Astrocyte (in vitro differentiated cells and primary cell): ENCODE data around the gene RIMKLB. TPM values are rescaled to one million over a fixed set of nuclear protein-coding genes. Genes with fewer than 3 reads are reported as not detected.
"Not testable (repeated sequence)": the region's sequence is repeated elsewhere in the genome, so short reads cannot be mapped to it uniquely, and the experiment has no call there.

Experiments used
- DNase-seq: peaks from one replicate; pipeline ENCODE4 v3.0.0-alpha.2; 2010; ENCODE audit warnings: low read depth
- FAIRE-seq: peaks from 2 replicates; lab custom pipeline; 2011; peaks lifted over from hg19 to GRCh38; lab: Jason Lieb, UNC
- H2AFZ ChIP-seq: 2 replicates; pipeline ENCODE4 v1.6.0; 2012; ENCODE audit warnings: low read depth, low read length, inconsistent platforms
- H3K27ac ChIP-seq: 2 replicates; pipeline ENCODE4 v1.5.1; 2011; ENCODE audit warnings: low read depth, low read length, inconsistent platforms
- H3K27me3 ChIP-seq: 2 replicates; pipeline ENCODE4 v1.6.0; 2011; ENCODE audit warnings: low read length, inconsistent platforms; ENCODE audit not compliant: insufficient read depth
- H3K36me3 ChIP-seq: 2 replicates; pipeline ENCODE4 v1.5.1; 2011; ENCODE audit warnings: low read length, inconsistent platforms; ENCODE audit not compliant: insufficient read depth
- H3K4me1 ChIP-seq: 2 replicates; pipeline ENCODE4 v1.5.1; 2011; ENCODE audit warnings: low read length, inconsistent platforms; ENCODE audit not compliant: insufficient read depth
- H3K4me2 ChIP-seq: 2 replicates; pipeline ENCODE4 v1.6.0; 2012; ENCODE audit warnings: low read length, inconsistent platforms
- H3K4me3 ChIP-seq: 2 replicates; pipeline ENCODE4 v1.5.1; 2011; ENCODE audit warnings: low read depth, mild to moderate bottlenecking, low read length, inconsistent platforms; ENCODE audit not compliant: insufficient read depth
- H3K79me2 ChIP-seq: 2 replicates; pipeline ENCODE4 v1.6.0; 2012; ENCODE audit warnings: mild to moderate bottlenecking, low read length, inconsistent platforms; ENCODE audit not compliant: insufficient read depth
- H3K9ac ChIP-seq: 2 replicates; pipeline ENCODE4 v1.6.0; 2012; ENCODE audit warnings: mild to moderate bottlenecking, low read length, inconsistent platforms
- H3K9me3 ChIP-seq: 2 replicates; pipeline ENCODE4 v1.5.1; 2012; ENCODE audit warnings: low read depth, mild to moderate bottlenecking, low read length, inconsistent platforms; ENCODE audit not compliant: insufficient read depth
- H4K20me1 ChIP-seq: 2 replicates; pipeline ENCODE4 v1.6.0; 2012; ENCODE audit warnings: low read length, inconsistent platforms; ENCODE audit not compliant: insufficient read depth
- H3K27ac Mint-ChIP-seq: one replicate; pipeline ENCODE4 v1.8.0; 2021; ENCODE audit warnings: mild to moderate bottlenecking, mixed read lengths; ENCODE audit not compliant: unreplicated experiment
- H3K27me3 Mint-ChIP-seq: one replicate; pipeline ENCODE4 v1.8.0; 2021; ENCODE audit warnings: low read depth, mixed read lengths; ENCODE audit not compliant: unreplicated experiment
- H3K36me3 Mint-ChIP-seq: one replicate; pipeline ENCODE4 v1.8.0; 2021; ENCODE audit warnings: low read depth, mixed read lengths; ENCODE audit not compliant: unreplicated experiment
- H3K4me1 Mint-ChIP-seq: one replicate; pipeline ENCODE4 v1.8.0; 2021; ENCODE audit warnings: low read depth, mixed read lengths; ENCODE audit not compliant: unreplicated experiment
- H3K4me3 Mint-ChIP-seq: one replicate; pipeline ENCODE4 v1.8.0; 2021; ENCODE audit warnings: mild to moderate bottlenecking, moderate library complexity, mixed read lengths; ENCODE audit not compliant: unreplicated experiment
- H3K9me3 Mint-ChIP-seq: one replicate; pipeline ENCODE4 v1.8.0; 2021; ENCODE audit warnings: mild to moderate bottlenecking, mixed read lengths; ENCODE audit not compliant: unreplicated experiment
- CTCF ChIP-seq: IDR thresholded peaks from 2 replicates; pipeline ENCODE4 v1.5.1; 2011; ENCODE audit warnings: low read depth, mild to moderate bottlenecking, inconsistent platforms, low read length, moderate library complexity; ENCODE audit not compliant: insufficient read depth
- EZH2 ChIP-seq: IDR thresholded peaks from 2 replicates; pipeline ENCODE4 v1.6.1; 2012; ENCODE audit warnings: mild to moderate bottlenecking, low read length, inconsistent platforms; ENCODE audit not compliant: insufficient read depth
- total RNA-seq: library from RNA; stranded (reverse); gene quantifications from 2 replicates; pipeline ENCODE4 v1.2.1, GENCODE V29; 2021

RIMKLB gene
- total RNA-seq, 1 donor from 2014 or later: 36.6 TPM

DNA sequence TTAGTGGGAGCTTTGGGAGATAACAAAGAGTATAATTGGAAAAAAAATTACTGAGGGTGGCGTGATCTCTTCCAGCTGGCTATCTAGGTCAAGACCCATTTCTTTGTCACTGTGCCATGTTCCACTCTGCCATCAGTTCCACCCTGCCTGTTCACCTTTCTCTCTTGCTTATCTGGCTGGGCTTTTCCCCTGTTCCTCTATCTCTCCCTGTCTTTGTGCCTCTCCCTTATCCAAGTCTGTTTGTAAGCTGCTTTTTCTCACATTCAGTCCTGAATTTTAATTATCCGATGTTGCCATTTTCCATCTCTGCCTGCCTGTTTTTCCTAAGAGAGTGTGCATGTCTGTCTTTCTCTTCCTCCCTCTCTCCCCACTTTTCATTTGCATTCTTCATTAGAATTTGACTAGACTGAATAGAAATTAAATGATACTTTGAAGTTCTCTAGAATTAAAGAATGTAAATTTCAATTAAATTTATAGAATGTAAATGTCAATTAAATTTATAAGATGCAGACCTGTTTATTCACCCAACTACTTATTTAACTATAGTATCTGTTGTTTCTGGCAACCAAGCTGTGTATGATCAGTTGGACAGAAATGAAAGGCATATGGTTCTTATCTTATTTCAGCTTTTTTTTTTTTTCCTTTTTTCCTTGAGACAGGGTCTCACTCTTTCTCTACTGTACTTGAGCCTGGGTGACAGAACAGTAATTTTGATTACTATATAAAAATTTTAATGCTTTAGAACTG, 83.8 kb downstream of the RIMKLB start:
- no peak for TF ChIP-seq CTCF
- TF ChIP-seq EZH2: no peak
- no peaks in the 10 kb centered on the region for H3K27me3 ChIP-seq
- H3K27me3 Mint-ChIP-seq: no peaks in the 10 kb centered on the region
- H3K9me3 Mint-ChIP-seq: no peaks in the 10 kb centered on the region
- H3K9ac ChIP-seq: no peak overlapping the region
- H3K27ac ChIP-seq: no peak overlapping the region
- H4K20me1 ChIP-seq: peaks cover 3% of the 10 kb centered on the region
- peaks cover 12% of the 10 kb centered on the region for H3K36me3 ChIP-seq
- DNase-seq (no peak), FAIRE-seq (no peak)
- no peak overlapping the region for H2AFZ ChIP-seq
- H3K4me3 ChIP-seq: no peak overlapping the region
- no peaks in the 10 kb centered on the region for H3K79me2 ChIP-seq
- H3K36me3 Mint-ChIP-seq: peaks cover 2% of the 10 kb centered on the region
- no peaks in the 10 kb centered on the region for H3K4me1 ChIP-seq
- no peak overlapping the region for H3K4me3 Mint-ChIP-seq
- H3K27ac Mint-ChIP-seq: no peak overlapping the region
- H3K9me3 ChIP-seq: no peaks in the 10 kb centered on the region
- no peaks in the 10 kb centered on the region for H3K4me1 Mint-ChIP-seq
- H3K4me2 ChIP-seq: no peak overlapping the region

GRCh38 chr12:8784290-8784888, 86.6 kb downstream of the RIMKLB start:
- Mint-ChIP-seq H3K9me3 (peaks cover 5% of the 10 kb centered on the region), H3K27me3 (no peaks in the 10 kb centered on the region), H3K36me3 (peaks cover 2% of the 10 kb centered on the region), H3K4me1 (no peaks in the 10 kb centered on the region), H3K27ac (no peak overlapping the region), H3K4me3 (no peak overlapping the region)
- H4K20me1 ChIP-seq: peaks cover under 1% of the 10 kb centered on the region
- H3K9ac ChIP-seq: no peak overlapping the region
- H3K4me2 ChIP-seq: no peak overlapping the region
- H3K79me2 ChIP-seq: no peaks in the 10 kb centered on the region
- FAIRE-seq (no peak), DNase-seq (no peak)
- no peaks in the 10 kb centered on the region for H3K4me1 ChIP-seq
- H3K27ac ChIP-seq: no peak overlapping the region
- H3K9me3 ChIP-seq: no peaks in the 10 kb centered on the region
- TF ChIP-seq EZH2 (no peak), CTCF (no peak)
- no peak overlapping the region for H2AFZ ChIP-seq
- H3K27me3 ChIP-seq: no peaks in the 10 kb centered on the region
- peaks cover 7% of the 10 kb centered on the region for H3K36me3 ChIP-seq
- H3K4me3 ChIP-seq: no peak overlapping the region

DNA sequence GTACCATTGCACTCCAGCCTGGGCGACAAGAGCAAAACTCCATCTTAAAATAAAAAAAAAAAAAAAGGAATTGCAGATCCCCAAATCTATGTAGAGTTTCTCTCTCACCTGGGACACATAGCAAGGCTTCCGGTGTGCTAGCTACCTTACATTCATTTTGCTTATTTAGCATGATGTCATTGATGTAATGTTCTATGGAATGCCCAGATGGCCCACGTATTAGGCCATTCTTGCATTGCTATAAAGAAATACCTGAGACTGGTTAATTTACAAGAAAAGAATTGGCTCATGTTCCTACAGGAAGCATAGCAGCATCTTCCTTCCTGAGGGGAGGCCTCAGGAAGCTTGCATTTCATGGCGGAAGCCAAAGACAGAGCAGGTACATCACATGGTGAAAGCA, 87.7 kb downstream of the RIMKLB start:
- Histone ChIP-seq H2AFZ (no peak overlapping the region), H3K4me3 (no peak overlapping the region), H4K20me1 (no peaks in the 10 kb centered on the region), H3K27me3 (no peaks in the 10 kb centered on the region), H3K4me1 (no peaks in the 10 kb centered on the region), H3K9me3 (no peaks in the 10 kb centered on the region), H3K27ac (no peak overlapping the region), H3K9ac (no peak overlapping the region), H3K4me2 (no peak overlapping the region), H3K36me3 (peaks cover 7% of the 10 kb centered on the region), H3K79me2 (no peaks in the 10 kb centered on the region)
- Mint-ChIP-seq H3K4me1 (no peaks in the 10 kb centered on the region), H3K27me3 (no peaks in the 10 kb centered on the region), H3K36me3 (peaks cover 2% of the 10 kb centered on the region), H3K27ac (no peak overlapping the region), H3K4me3 (no peak overlapping the region), H3K9me3 (peaks cover 5% of the 10 kb centered on the region)
- FAIRE-seq (no peak), DNase-seq (no peak)
- TF ChIP-seq CTCF (no peak), EZH2 (no peak)

DNA sequence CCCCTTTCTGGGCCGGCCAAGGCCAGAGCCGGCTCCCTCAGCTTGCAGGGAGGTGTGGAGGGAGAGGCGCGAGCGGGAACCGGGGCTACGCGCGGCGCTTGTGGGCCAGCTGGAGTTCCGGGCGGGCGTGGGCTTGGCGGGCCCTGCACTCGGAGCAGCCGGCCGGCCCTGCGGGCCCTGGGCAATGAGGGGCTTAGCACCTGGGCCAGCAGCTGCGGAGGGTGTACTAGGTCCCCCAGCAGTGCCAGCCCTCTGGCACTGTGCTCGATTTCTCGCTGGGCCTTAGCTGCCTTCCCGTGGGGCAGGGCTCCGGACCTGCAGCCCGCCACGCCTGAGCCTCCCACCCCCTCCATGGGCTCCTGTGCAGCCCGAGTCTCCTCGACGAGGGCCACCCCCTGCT, 89.4 kb downstream of the RIMKLB start:
- H3K9me3 ChIP-seq, H3K79me2 ChIP-seq, H3K27me3 Mint-ChIP-seq, H3K4me2 ChIP-seq, FAIRE-seq, H3K4me3 Mint-ChIP-seq, H4K20me1 ChIP-seq, H3K4me1 ChIP-seq, H2AFZ ChIP-seq, H3K9me3 Mint-ChIP-seq, H3K9ac ChIP-seq, H3K27ac Mint-ChIP-seq, H3K36me3 Mint-ChIP-seq, H3K27me3 ChIP-seq, H3K27ac ChIP-seq, H3K4me3 ChIP-seq, H3K4me1 Mint-ChIP-seq, H3K36me3 ChIP-seq, DNase-seq: not testable (repeated sequence)
